NCI-H187 (cell line): ENCODE measurements around the gene ITPKB.

Source experiments
- DNase-seq, 2 experiments: peaks; one replicate each; lab custom pipeline; 2025; lab: John Stamatoyannopoulos, UW

ITPKB gene

DNA sequence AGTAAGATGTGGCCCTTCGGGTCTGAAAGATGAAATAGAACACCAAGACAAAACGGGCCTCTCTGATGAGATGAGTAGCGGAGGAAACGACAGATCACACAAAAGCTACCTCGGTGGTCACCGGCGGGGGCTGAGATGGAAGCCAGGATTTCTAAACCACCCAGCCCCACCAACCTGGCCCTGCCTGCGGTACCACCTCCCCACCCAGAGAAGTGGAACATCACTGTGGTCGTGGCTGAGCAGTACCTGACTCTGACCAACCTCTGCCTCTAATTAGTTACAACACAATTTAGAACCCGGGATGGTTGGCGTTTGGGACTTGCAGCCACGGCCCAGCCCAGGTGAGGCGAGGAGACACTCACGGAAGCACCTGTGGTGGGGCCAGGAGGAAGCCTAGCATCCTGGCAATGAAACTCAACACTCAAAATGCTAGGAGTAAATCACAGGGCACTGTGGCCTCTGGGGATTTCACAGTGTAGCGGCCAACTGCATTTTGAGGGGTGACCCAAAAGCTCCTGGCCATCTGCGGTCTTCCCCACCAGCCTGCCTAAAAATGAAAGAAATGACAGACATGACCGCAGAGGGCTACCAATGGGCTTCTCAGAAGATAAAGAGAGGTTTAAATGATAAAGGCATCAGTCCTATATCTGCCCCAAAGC lies 73.4 kb downstream of the ITPKB start:
- no peak for DNase-seq

- DNase-seq = no peak
Measured at GRCh38 chr1:226664413-226665101, 74.5 kb downstream of the ITPKB start.

- no peak for DNase-seq
Measured at GRCh38 chr1:226663327-226663704, 75.8 kb downstream of the ITPKB start.

DNA sequence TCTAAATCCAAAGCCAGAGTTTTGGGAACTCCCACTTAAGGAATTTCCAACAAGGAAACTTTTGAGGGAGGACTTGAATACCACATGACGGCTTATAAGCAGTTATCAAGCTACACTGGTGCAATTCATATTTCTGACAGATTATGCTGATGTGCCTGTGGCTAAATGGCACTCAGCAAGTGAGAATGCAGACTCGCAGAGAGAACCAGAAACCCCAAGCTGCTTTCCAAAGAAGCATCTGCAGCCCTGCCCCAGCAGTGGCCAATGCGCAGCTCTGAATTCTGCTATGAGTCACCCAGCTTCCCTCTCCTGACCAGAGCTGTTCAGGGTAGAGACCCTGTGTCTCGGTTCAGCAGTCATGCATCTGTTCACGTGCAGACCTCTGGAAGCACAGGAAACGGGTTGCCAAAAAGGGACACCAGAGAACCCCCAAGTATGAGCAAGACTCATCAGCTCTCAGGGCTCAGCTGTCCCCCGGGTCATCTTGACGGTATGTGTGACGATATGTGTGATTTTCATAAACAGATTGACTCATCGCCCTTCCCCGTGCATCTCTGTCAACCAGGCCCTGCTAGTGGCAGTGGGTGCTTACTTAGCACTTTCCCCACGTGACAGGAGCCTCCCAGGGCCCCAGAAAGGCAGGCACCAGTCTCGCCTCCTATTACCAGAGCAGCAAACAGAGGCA lies 76.3 kb downstream of the ITPKB start:
- DNase-seq = no peak

- DNase-seq = no peak
Measured at GRCh38 chr1:226661965-226662364, 77.1 kb downstream of the ITPKB start.

DNA sequence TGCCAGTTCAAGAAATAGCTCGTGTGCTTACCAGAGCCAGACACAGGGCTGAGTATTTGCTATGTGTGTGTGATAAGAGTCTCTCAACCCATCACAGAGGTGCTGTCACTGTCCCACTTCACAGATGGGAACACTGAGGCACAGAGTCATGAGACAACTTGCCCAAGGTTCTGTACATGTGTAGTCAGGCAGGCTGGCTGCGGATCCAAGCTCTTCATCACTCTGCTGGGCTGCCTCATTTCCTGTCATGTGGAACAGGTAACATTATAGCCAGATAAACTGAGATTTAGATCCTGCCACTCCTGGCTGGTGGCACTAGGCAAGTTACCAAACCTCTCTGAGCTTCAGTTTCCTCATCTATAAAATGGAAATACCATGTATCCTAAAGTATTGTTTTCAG lies 77.8 kb downstream of the ITPKB start:
- no peak for DNase-seq

- no peak for DNase-seq
Measured at GRCh38 chr1:226660410-226661182, 78.5 kb downstream of the ITPKB start.

GRCh38 chr1:226659641-226660040 lies 79.4 kb downstream of the ITPKB start:
- DNase-seq = no peak

DNA sequence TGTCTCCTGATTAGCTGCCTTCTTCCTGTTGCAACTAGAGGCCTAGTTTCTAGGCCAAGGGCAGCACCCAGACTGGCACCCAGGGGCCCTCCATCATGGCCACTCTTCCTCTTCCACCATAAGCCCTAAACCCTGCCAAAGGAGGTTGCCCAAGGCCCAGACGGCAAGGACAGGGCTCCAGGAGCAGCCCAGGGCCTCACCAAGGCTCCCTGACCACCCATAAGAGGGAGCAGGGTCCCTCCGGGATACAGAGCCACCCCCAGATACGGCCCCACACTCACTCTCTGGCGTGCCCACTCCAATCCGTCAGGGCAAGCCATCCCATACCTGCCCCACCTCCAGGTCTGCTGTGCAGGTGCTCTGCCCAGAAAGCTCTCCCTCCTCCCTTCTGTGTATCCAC lies 79.9 kb downstream of the ITPKB start:
- DNase-seq = no peak

DNA sequence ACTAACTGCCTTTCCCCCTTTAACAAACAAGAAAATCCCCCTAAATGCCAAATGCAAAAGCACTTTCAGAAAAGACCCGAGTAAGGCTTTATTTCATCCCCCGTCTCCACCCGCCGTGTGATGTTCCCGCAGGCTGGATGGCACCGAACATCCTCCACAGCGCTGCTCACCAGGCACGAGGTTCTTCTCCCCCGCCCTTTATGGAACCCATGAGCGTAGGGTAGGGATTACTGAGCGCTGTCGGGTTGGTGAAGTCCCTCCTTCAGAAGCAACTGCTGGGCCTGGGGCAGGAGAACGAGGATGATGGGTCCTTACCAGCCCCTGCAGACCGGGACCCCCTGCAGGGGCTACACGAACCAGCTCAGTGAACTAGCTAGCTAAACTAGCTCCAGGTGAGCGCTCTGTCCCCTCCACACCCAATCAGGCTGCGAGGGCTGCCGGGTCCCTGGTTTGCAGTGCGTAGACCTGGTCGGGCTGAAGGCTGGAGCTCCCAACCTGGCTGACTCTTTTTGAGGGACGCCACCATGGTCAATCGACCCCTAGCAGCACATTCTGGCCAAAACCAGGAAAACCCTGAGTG lies 80.4 kb downstream of the ITPKB start:
- no peak for DNase-seq

DNA sequence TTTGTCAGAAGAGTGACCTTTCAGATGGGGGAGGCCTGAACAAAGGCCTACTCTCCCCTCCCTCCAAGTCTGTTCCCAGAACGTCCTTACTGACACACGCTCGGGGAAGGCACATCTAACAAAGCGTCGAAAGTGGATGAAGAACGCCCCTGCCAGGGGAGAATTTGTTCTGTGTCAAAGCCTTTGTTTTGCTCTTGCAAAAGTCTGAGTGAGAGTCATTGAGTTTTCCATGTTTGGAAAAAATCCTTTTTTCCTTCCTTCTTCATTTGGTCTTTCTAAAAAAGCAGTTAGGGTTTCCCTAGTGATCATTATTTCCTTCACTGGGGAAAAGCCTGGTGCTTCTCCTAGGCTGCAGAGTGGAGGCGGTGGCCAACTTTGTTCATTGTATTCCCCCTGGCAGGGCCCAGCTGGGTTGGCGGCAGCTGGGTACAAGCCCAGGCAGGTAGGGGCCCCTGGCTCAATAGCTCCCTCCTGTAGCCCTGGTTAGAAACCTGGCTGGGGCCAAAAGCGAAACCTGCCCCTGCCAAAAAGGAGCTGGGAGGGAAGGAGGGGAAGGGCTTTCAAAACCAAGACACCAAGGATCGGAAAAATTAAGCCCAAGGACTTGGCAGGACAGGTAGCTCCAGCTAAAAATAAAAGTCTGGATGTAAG lies 81.1 kb downstream of the ITPKB start:
- DNase-seq = no peak

DNA sequence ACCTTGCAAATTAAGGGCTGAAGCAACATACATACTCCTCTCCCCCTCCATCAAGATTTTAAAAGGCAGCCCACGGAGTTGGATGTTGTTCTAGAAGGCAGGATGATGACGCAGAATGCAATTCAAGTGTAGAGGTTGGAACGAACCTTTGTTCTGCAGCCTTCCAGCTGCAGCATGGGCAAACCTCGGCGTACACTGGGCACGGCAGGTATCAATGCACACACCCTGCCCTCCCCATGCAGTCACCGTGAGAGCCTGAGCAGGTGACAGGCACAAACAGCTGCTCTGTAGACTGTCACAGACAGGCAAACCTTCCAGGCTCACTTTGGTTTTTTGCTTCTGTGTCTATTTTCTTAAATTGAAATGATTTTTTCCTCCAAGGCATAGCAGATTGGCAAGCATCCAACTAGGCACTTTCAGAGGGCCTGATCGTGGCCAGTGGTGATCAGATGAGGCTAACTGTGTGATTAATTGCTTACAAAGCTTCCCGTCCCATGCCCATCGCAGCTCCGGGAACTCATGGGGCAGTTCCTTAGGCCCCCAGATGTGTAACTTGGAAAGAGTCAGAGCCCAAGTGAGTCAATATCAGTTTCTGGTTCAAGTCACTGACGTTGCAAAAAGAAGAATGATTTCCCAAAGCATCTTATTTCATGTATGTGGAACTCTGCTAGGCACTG lies 82.3 kb downstream of the ITPKB start:
- peak; percentile 23 to 53 for DNase-seq

- DNase-seq = no peak
Measured at GRCh38 chr1:226656201-226656600, 82.9 kb downstream of the ITPKB start.

- DNase-seq = no peak
Measured at GRCh38 chr1:226655251-226656163, 83.6 kb downstream of the ITPKB start.

GRCh38 chr1:226654668-226655055 lies 84.4 kb downstream of the ITPKB start:
- DNase-seq = no peak

- DNase-seq = no peak
Measured at GRCh38 chr1:226654046-226654667, 84.9 kb downstream of the ITPKB start.

- no peak for DNase-seq
Measured at GRCh38 chr1:226653311-226653921, 85.7 kb downstream of the ITPKB start.

GRCh38 chr1:226652613-226653012 lies 86.5 kb downstream of the ITPKB start:
- no peak for DNase-seq

- DNase-seq = no peak
Measured at GRCh38 chr1:226651732-226652105, 87.4 kb downstream of the ITPKB start.
